ENCODE results near the gene PHETA2. TPM values are rescaled to one million over a fixed set of nuclear protein-coding genes. Genes with fewer than 3 reads are reported as not detected.

The PHETA2 gene
- total RNA-seq, 1 experiment from 2014 or later = 2.6 TPM

DNA sequence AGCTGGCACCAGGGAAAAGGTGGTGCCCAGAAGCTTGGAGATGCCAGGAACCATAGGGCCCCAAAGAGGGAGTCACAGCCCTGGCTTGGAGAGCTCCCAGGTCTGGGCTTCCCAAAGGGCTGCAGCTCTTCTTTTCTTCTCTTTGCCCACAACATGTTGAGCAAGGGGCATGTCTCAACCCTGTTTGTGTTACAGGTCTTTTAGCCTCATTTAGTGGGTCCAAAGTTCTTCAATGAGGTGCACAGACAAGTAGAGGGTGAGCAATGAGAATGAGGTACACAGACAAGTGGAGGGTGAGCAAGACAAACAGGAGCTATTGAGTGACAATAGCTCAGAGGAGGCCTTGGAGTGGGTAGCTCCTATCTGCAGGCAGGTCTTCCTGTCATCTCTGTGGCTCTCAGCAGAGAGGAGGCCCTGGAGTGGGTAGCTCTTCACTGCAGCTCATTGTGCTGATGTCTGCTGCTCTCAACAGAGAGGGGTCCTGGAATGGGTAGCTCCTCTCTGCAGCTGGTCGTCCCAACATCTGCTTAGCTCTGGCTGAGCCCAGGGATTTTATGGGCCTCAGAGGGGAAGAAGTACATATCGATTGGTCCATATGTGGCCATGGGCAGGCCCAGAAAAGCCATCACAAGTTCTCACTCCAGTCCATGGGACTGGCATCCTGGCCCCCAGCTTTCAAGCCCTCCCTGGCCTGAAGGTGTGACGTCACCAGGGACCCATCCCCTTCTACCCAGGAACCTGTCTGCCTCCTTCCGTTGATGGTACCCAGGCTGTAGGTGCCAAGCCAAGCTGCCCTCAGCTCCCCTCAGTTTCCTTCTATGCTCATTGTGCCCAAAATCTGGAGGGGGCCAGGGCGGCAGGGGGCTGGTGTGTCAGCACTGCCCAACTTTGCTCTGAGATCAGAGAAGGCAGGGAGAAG is 40.5 kb upstream of the PHETA2 start:
- Histone ChIP-seq H2BK120ac (ENCODE audit: low read depth, low read length, poor library complexity, severe bottlenecking) (no peak overlapping the region), H3K27me3 (ENCODE audit: insufficient read depth, low read length) (no peaks in the 10 kb centered on the region), H2BK5ac (ENCODE audit: insufficient read length, low read length) (no peak overlapping the region), H3K79me1 (ENCODE audit: insufficient read depth, low read depth, low read length, poor library complexity, severe bottlenecking) (no peaks in the 10 kb centered on the region), H3K23me2 (ENCODE audit: insufficient read length, low read depth, low read length, poor library complexity, severe bottlenecking) (no peaks in the 10 kb centered on the region), H2BK15ac (ENCODE audit: low read depth, low read length) (no peak overlapping the region), H2AFZ (ENCODE audit: low read length) (no peak overlapping the region), H3K4me1 (ENCODE audit: insufficient read depth, low read length) (no peaks in the 10 kb centered on the region), H3K14ac (ENCODE audit: insufficient read depth, low read length) (no peak overlapping the region), H3T11ph (ENCODE audit: low read length) (no peak overlapping the region), H3K4ac (ENCODE audit: low read depth, low read length) (no peak overlapping the region), H3K9me3 (ENCODE audit: control insufficient read depth, low read depth, low read length) (peaks cover 7% of the 10 kb centered on the region), H4K91ac (ENCODE audit: insufficient read length, low read depth, low read length) (no peak overlapping the region), H4K5ac (ENCODE audit: insufficient read length, low read depth, low read length) (no peak overlapping the region), H4K20me1 (ENCODE audit: control insufficient read depth, insufficient read depth, insufficient read length) (no peaks in the 10 kb centered on the region), H3K27ac (ENCODE audit: insufficient read length, low read depth, low read length) (no peak overlapping the region), H4K8ac (replicated peaks; ENCODE audit: insufficient read length, low read depth, low read length) (no peak overlapping the region), H3K4me2 (ENCODE audit: insufficient read depth, insufficient read length, low read length) (no peak overlapping the region), H2AK5ac (ENCODE audit: insufficient read length, low read length) (no peak overlapping the region), H3K18ac (ENCODE audit: insufficient read length, low read depth, low read length) (no peak overlapping the region), H3K23ac (ENCODE audit: insufficient read length, low read depth, low read length) (no peak overlapping the region), H3K9ac (ENCODE audit: extremely low read depth, insufficient read length, low read length) (no peak overlapping the region), H3K56ac (ENCODE audit: insufficient read length, low read depth, low read length) (no peak overlapping the region), H3K79me2 (ENCODE audit: insufficient read depth, low read length) (no peaks in the 10 kb centered on the region), H2BK20ac (ENCODE audit: low read depth, low read length, poor library complexity, severe bottlenecking) (no peak overlapping the region), H2BK12ac (ENCODE audit: insufficient read length, low read depth, low read length) (no peak overlapping the region)
- peaks cover 6 to 13% (median 11%) of the 10 kb centered on the region in 3 experiments; a peak in 6 of 7 replicates for H3K36me3 Mint-ChIP-seq (ENCODE audit: insufficient read depth in 1 of 3, low read depth in 3 of 3)
- H3K9me3 Mint-ChIP-seq = peaks cover 20 to 28% of the 10 kb centered on the region in 2 experiments
- H3K27ac Mint-ChIP-seq = no peak overlapping the region
- WGBS (ENCODE audit: extremely low coverage, insufficient read length, low lambda C conversion rate) = no CpG with 5 or more reads among the region's 5 CpGs
- peaks cover 33% of the 10 kb centered on the region for H3K27me3 Mint-ChIP-seq (ENCODE audit: low read depth)
- no peak for TF ChIP-seq CTCF (conservative IDR thresholded peaks at IDR 0.05)
- no peak overlapping the region for H3K4me3 Mint-ChIP-seq
- DNase-seq = no peak
- H3K4me1 Mint-ChIP-seq = no peaks in the 10 kb centered on the region

Data from H9 (cell line).